ENCODE data around the gene KLHDC1. TPM values are rescaled to one million over a fixed set of nuclear protein-coding genes. Genes with fewer than 3 reads are reported as not detected.
A peak's percentile ranks its signal among the peaks of the same experiment; 100 is the strongest.
"Not testable (repeated sequence)": the region's sequence is repeated elsewhere in the genome, so short reads cannot be mapped to it uniquely, and the experiment has no call there.

The KLHDC1 gene
- total RNA-seq, 1 donor from 2014 or later: 0.93 TPM

DNA sequence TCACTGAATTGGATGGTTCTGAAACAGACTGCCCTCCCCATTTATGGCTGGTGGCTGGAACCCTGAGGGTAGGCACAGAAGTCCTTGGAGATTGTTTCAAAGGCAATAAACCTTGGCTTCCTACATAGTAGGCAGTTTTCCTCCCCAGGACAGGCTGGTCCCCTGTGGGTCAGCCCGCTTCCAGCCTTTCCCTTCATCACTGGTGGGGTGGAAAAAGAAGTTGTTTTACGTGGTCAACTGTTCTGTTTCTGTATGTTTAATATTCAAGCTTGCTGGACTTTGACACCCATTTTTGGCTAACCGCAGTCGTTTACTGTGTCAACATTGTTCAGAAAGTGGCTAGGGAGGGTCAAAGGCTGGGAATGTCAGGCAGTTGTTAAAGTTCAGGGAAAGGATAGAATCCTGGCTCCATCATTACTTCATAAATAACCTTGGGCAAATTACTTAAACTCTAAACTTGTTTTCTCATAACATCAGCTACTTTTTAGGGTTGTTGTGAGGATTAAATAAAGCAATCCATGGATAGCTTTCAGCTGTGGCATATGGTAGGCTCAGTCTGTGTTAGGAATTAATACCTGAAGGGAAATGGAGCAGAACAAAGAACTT, 77.4 kb downstream of the KLHDC1 start:
- no peak for DNase-seq (ENCODE audit: low spot score)
- H3K27me3 Mint-ChIP-seq (ENCODE audit: insufficient read depth): peaks cover 2% of the 10 kb centered on the region
- H3K36me3 Mint-ChIP-seq (ENCODE audit: low read depth): peaks cover 13% of the 10 kb centered on the region
- peak overlapping the region; percentile 10 for H3K4me3 Mint-ChIP-seq
- H3K9me3 Mint-ChIP-seq: no peaks in the 10 kb centered on the region
- intact Hi-C loops (cut with micrococcal nuclease): no loop called here
- H3K27ac Mint-ChIP-seq: no peak overlapping the region
- peaks cover 40% of the 10 kb centered on the region for H3K4me1 Mint-ChIP-seq (ENCODE audit: low read depth)

DNA sequence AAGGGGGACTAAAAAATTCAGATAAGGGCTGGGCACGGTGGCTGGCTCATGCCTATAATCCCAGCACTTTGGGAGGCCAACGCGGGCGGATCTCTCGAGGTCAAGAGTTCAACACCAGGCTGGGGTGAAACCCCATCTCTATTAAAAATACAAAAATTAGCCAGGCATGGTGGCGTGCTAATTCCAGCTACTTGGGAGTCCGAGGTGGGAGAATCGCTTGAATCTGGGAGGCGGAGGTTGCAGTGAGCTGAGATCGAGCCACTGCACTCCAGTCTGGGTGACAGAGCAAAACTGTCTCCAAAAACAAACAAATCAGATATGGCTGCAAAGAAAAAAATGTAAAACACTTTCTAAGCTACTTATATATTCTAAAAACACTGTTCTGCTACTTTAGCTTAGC, 78.8 kb downstream of the KLHDC1 start:
- H3K4me3 Mint-ChIP-seq; H3K27ac Mint-ChIP-seq; DNase-seq (ENCODE audit: low spot score); H3K27me3 Mint-ChIP-seq (ENCODE audit: insufficient read depth); H3K9me3 Mint-ChIP-seq; intact Hi-C loops (cut with micrococcal nuclease): not testable (repeated sequence)
- peaks cover 41% of the 10 kb centered on the region for H3K4me1 Mint-ChIP-seq (ENCODE audit: low read depth)
- H3K36me3 Mint-ChIP-seq (ENCODE audit: low read depth): peaks cover 18% of the 10 kb centered on the region

DNA sequence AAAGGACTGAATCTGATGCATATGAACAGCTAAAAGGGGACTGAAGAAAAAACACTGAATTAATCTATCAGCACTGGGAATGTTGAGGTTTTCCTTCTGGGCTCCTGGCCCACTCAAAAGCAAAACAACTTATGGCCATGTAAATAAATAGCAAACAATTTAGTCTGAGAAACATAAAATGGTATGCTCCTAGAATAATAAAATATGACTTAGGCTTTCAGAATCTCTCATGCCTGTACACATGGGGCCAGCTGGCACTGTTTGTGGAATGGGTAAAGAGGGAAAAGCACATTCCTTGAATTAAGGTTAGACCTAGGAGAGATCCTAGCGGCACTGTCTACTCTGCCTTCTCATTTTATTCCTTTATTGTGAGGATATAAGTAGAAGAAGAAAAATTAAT, 81.2 kb downstream of the KLHDC1 start:
- intact Hi-C loops (cut with micrococcal nuclease): no loop called here
- no peaks in the 10 kb centered on the region for H3K9me3 Mint-ChIP-seq
- H3K27me3 Mint-ChIP-seq (ENCODE audit: insufficient read depth): no peaks in the 10 kb centered on the region
- no peak overlapping the region for H3K27ac Mint-ChIP-seq
- H3K4me3 Mint-ChIP-seq: no peak overlapping the region
- peaks cover 24% of the 10 kb centered on the region for H3K36me3 Mint-ChIP-seq (ENCODE audit: low read depth)
- no peak for DNase-seq (ENCODE audit: low spot score)
- H3K4me1 Mint-ChIP-seq (ENCODE audit: low read depth): peaks cover 26% of the 10 kb centered on the region

DNA sequence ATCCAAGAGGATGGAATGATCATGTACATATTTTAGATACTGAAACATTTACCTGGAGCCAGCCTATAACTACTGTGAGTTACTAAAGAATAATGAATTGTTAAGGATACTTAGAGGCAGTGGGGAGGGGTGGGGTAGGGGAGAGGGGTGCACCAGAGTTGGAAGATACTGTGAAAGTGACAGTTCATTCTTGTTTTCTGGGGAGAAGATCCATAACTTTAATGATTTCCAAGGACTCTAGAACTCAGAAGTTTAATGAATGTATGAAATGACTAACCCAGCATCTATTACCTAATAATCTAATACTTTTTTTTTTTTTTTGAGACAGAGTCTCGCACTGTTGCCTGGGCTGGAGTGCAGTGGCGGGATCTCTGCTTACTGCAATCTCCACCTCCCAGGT, 85.5 kb downstream of the KLHDC1 start:
- intact Hi-C loops (cut with micrococcal nuclease): loop anchor here (5.0 kb wide), 1 partner anchor 34 kb away; no protein-coding TSS in a partner anchor
- Mint-ChIP-seq H3K36me3 (ENCODE audit: low read depth) (peaks cover 43% of the 10 kb centered on the region), H3K27ac (no peak overlapping the region), H3K9me3 (no peaks in the 10 kb centered on the region), H3K4me3 (no peak overlapping the region), H3K4me1 (ENCODE audit: low read depth) (peaks cover 8% of the 10 kb centered on the region), H3K27me3 (ENCODE audit: insufficient read depth) (no peaks in the 10 kb centered on the region)
- no peak for DNase-seq (ENCODE audit: low spot score)

DNA sequence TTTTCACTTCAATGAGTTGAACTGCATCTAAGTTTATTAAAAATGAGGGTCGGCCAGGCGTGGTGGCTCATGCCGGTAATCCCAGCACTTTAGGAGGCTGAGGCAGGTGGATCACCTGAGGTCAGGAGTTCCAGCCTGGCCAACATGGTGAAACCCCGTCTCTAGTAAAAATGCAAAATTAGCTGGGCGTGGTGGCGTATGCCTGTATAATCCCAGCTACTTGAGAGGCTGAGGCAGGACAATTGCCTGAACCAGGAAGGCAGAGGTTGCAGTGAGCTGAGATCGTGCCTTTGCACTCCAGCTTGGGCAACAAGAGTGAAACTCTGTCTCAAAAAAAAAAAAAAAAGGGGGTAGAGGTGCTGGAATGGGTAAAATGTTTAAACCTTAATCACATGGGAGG, 88.1 kb downstream of the KLHDC1 start:
- not testable (repeated sequence) for H3K4me1 Mint-ChIP-seq (ENCODE audit: low read depth); H3K27me3 Mint-ChIP-seq (ENCODE audit: insufficient read depth); H3K4me3 Mint-ChIP-seq; DNase-seq (ENCODE audit: low spot score); H3K9me3 Mint-ChIP-seq; H3K27ac Mint-ChIP-seq
- intact Hi-C loops (cut with micrococcal nuclease): loop anchor here (5.0 kb wide), 1 partner anchor 51 kb away; no protein-coding TSS in a partner anchor
- H3K36me3 Mint-ChIP-seq (ENCODE audit: low read depth): peaks cover 47% of the 10 kb centered on the region

DNA sequence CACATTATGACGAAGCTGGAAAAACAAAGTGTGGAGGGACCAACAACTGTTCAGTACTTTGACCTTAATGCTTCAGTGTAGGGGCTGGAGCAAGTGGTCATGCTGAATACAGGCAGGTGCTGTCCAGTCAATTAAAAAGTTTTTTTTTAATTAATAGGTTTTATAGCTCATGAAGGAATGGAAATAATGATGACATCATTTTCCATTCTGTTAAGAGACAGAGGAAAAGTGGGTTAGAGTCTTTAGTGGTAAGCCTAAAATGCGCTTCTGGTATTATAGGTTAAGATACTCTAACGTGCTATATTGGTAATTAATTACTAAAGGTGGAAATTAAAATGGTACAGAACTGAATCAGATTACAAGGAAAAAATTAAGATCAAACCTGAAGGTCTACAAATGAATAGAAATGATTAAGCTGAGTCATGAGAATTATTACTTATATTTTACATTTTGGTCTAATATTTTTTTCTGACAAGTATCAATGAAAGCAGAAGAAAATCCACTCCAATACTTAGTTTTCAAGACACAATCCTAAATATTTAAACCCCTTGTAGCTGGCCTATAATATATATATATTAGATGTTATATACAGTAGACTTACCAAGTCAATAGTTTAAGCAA, 90.6 kb downstream of the KLHDC1 start:
- Mint-ChIP-seq H3K27me3 (ENCODE audit: insufficient read depth) (no peaks in the 10 kb centered on the region), H3K4me3 (no peak overlapping the region), H3K4me1 (ENCODE audit: low read depth) (no peaks in the 10 kb centered on the region), H3K36me3 (ENCODE audit: low read depth) (peaks cover 49% of the 10 kb centered on the region), H3K27ac (no peak overlapping the region), H3K9me3 (no peaks in the 10 kb centered on the region)
- intact Hi-C loops (cut with micrococcal nuclease): loop anchor here (5.0 kb wide), 1 partner anchor 49 kb away; no protein-coding TSS in a partner anchor
- DNase-seq (ENCODE audit: low spot score): no peak

DNA sequence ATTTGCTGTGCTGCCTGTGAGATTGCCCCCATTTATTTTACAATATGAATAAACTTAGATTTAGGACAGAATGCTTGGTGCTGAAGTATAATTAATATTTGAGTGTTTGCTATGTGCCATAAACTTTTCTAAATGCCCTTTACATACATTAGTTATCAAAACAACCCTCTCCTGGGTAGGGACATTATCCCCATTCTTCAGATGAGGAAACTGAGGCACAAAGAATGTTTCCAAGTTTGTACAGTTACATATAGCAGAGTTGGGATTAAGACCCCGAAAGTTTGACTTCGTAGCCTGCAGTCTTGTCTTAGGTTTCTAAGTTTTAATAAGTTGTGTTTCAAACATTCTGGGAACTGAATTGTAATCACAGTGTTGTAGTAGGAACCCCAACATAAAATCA, 93.4 kb downstream of the KLHDC1 start:
- Mint-ChIP-seq H3K9me3 (no peaks in the 10 kb centered on the region), H3K4me1 (ENCODE audit: low read depth) (no peaks in the 10 kb centered on the region), H3K27ac (no peak overlapping the region), H3K36me3 (ENCODE audit: low read depth) (peaks cover 50% of the 10 kb centered on the region), H3K27me3 (ENCODE audit: insufficient read depth) (no peaks in the 10 kb centered on the region), H3K4me3 (no peak overlapping the region)
- DNase-seq (ENCODE audit: low spot score): no peak
- intact Hi-C loops (cut with micrococcal nuclease): loop anchor here (5.0 kb wide), 1 partner anchor 331 kb away; the partner anchor contains the start of gene VCPKMT

DNA sequence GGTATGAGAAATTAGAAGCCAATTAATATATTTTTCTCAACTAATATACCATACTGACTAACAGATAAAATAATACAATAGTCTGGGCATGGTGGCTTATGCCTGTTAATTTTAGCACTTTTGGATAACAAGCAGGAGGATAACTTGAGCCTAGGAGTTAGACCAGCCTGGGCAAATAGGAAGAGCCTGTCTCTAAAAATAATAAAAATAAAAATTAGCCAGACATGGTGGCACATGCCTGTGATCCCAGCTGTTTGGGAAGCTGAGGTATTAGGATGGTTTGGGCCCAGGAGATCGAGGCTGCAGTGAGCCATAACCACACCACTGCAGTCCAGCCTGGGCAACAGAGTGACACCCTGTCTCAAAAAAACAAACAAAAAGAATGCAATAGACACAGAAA, 99.7 kb downstream of the KLHDC1 start:
- Mint-ChIP-seq H3K36me3 (ENCODE audit: low read depth) (peaks cover 50% of the 10 kb centered on the region), H3K27ac (no peak overlapping the region), H3K4me3 (no peak overlapping the region), H3K27me3 (ENCODE audit: insufficient read depth) (no peaks in the 10 kb centered on the region), H3K9me3 (no peaks in the 10 kb centered on the region), H3K4me1 (ENCODE audit: low read depth) (no peaks in the 10 kb centered on the region)
- intact Hi-C loops (cut with micrococcal nuclease): no loop called here
- no peak for DNase-seq (ENCODE audit: low spot score)

DNA sequence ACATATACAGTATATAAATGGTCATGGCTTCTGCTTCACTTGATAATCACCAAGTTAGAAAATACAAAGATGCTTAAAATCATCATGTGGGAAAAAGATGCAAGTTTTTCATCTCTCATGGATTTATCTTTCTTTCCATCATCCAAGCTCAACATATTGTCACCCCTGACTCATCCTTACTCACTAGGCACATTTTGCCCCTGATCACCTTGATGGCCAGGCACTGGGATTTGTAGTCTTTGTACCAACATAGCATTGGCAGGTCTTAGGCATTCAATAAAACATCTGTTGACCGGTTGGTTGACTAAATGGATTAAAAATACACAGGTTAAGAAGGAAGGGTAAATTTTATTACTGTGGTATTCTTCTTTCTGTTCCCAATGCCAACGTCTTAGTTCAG, 103.1 kb downstream of the KLHDC1 start:
- no peaks in the 10 kb centered on the region for H3K4me1 Mint-ChIP-seq (ENCODE audit: low read depth)
- H3K27me3 Mint-ChIP-seq (ENCODE audit: insufficient read depth): no peaks in the 10 kb centered on the region
- no peak overlapping the region for H3K4me3 Mint-ChIP-seq
- intact Hi-C loops (cut with micrococcal nuclease): loop anchor here (5.0 kb wide), 1 partner anchor 41 kb away; no protein-coding TSS in a partner anchor
- H3K9me3 Mint-ChIP-seq: no peaks in the 10 kb centered on the region
- no peak overlapping the region for H3K27ac Mint-ChIP-seq
- DNase-seq (ENCODE audit: low spot score): no peak
- H3K36me3 Mint-ChIP-seq (ENCODE audit: low read depth): peaks cover 47% of the 10 kb centered on the region

Other genes with a start within 250 kb of the KLHDC1 start
- gene RPS29, start 106.7 kb upstream of the KLHDC1 start, total RNA-seq: 1,860 and 1,913 TPM in 2 replicates
- 45.1 and 46.7 TPM in 2 replicates for gene LRR1, start 94.2 kb upstream of the KLHDC1 start, total RNA-seq
- 224 and 237 TPM in 2 replicates for gene RPL36AL, start 72.5 kb upstream of the KLHDC1 start, total RNA-seq
- gene MGAT2, start 72.3 kb upstream of the KLHDC1 start, total RNA-seq: 57.5 and 58.3 TPM in 2 replicates
- 12.8 and 12.9 TPM in 2 replicates for gene DNAAF2, start 57.9 kb upstream of the KLHDC1 start, total RNA-seq
- gene POLE2, start 4.9 kb upstream of the KLHDC1 start, total RNA-seq: 46.8 and 46.9 TPM in 2 replicates
- gene KLHDC2, start 75.0 kb downstream of the KLHDC1 start, total RNA-seq: 23.7 and 26.2 TPM in 2 replicates
- gene NEMF, start 159.7 kb downstream of the KLHDC1 start, total RNA-seq: 79.9 and 89.3 TPM in 2 replicates
- gene ARF6, start 200.0 kb downstream of the KLHDC1 start, total RNA-seq: 163 and 164 TPM in 2 replicates

All from activated T-helper 1 cell treated with anti-CD3 and anti-CD28 coated beads, Interleukin-12 subunit alpha, Interleukin-12 subunit beta, Interleukin-2, Interleukin-4 antibody, amounts not matched to agents 30 ng/mL and 10 ng/mL and 1 ng/mL, durations not matched to agents 14 hours and 24 hours and 36 hours (primary cell).